Esophagus muscularis mucosa (tissue), 4 donors: ENCODE results near the gene LEKR1. TPM values are rescaled to one million over a fixed set of nuclear protein-coding genes. Genes with fewer than 3 reads are reported as not detected.

ENCODE experiments used
- DNase-seq: peaks from one replicate; pipeline ENCODE4 v3.0.0-alpha.2; 2017; ENCODE audit errors: extremely low spot score
- H3K27ac ChIP-seq, 4 donors: fragments of 200-600 bp; sonication (generic); replicated peaks in 1 of 4; 1 replicate in 3 of 4; 2 replicates in 1 of 4; pipeline ENCODE4 v1.5.1; 2016 to 2019; ENCODE audit warnings: mild to moderate bottlenecking in 1 of 4
- H3K27me3 ChIP-seq, 4 donors: fragments of 200-600 bp; sonication (generic); one replicate each; pipeline versions ENCODE4 v1.5.1 to v1.6.0; 2016 to 2019
- H3K36me3 ChIP-seq, 4 donors: fragments of 200-600 bp; sonication (generic); one replicate each; pipeline ENCODE4 v1.5.1; 2016 to 2019
- H3K4me1 ChIP-seq, 4 donors: fragments of 200-600 bp; sonication (generic); one replicate each; pipeline ENCODE4 v1.5.1; 2016 to 2019
- H3K4me3 ChIP-seq, 4 donors: fragments of 200-600 bp; sonication (generic); 1 replicate in 2 of 4; 2 replicates in 2 of 4; pipeline ENCODE4 v1.5.1; 2016 to 2019; ENCODE audit warnings: mild to moderate bottlenecking in 4 of 4, moderate library complexity in 1 of 4
- H3K9me3 ChIP-seq, 4 donors: fragments of 200-600 bp; sonication (generic); 1 replicate in 3 of 4; 2 replicates in 1 of 4; pipeline ENCODE4 v1.5.1; 2016 to 2019
- CTCF ChIP-seq, 3 experiments: fragments of 200-600 bp in 2 of 3; fragments of 450-650 bp in 1 of 3; sonication (generic) in 2 of 3; IDR thresholded peaks; one replicate each; pipeline ENCODE4 v1.5.1; 2017 to 2019; ENCODE audit warnings: antibody characterized with exemption in 3 of 3, mild to moderate bottlenecking in 2 of 3, moderate library complexity in 1 of 3
- EP300 ChIP-seq: sonication (generic); formaldehyde crosslinking; IDR thresholded peaks from one replicate; pipeline ENCODE4 v1.6.1; 2017; ENCODE audit warnings: antibody characterized with exemption
- POLR2A ChIP-seq: fragments of 450-650 bp; IDR thresholded peaks from one replicate; pipeline ENCODE4 v1.6.1; 2017; ENCODE audit warnings: antibody characterized with exemption, moderate library complexity, mild to moderate bottlenecking, low read depth
- POLR2AphosphoS5 ChIP-seq, 2 donors: sonication (generic); formaldehyde crosslinking; IDR thresholded peaks; one replicate each; pipeline ENCODE4 v1.6.1; 2017; ENCODE audit warnings: antibody characterized with exemption in 2 of 2
- WGBS: methylation state at CpG from one replicate; pipeline ENCODE4 v1.1.5; 2018; 5-methylcytosine and 5-hydroxymethylcytosine counted together
- intact Hi-C: fragments of 100-400 bp; cut with DNase I; formaldehyde crosslinking; loops from one replicate; pipeline ENCODE4 v1.15.1; 2023
- total RNA-seq, 4 donors: library from RNA; depleted of rRNA; stranded (reverse); fragments of >200 nt; gene quantifications; one replicate each; pipeline versions ENCODE4 v1.1.0 to v1.2.1, GENCODE V29; 2016

The LEKR1 gene
- total RNA-seq, 4 donors from 2014 or later = 0.11 to 1.2 (median 0.33) TPM; not detected in 1

DNA sequence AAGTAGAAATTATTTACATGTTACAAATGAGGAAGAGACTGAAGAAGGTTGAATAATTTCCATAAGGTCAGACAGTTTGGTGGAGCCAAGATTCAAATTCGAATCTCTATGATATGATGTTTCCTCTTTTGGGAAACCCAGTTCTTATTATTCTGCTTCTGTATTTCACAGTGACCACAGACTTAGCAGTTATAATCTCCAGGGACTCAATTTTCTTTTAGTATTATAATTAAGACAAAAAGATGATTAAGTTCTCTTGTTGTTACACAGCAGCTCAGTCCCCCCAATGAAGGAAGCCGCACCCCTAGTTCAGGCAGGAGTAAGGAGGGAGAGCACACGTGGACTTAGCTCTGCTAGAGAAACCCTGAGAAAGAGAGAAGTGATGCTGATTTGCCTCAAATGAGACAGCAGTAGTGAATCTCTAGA, 203.2 kb downstream of the LEKR1 start:
- H3K4me3 ChIP-seq = no peak overlapping the region
- WGBS = 85% methylated on average over 3 of the region's 3 CpGs
- no peaks in the 10 kb centered on the region for H3K9me3 ChIP-seq
- no peak overlapping the region for H3K27ac ChIP-seq
- H3K36me3 ChIP-seq = no peaks in the 10 kb centered on the region
- intact Hi-C loops = no loop called here
- DNase-seq = no peak
- TF ChIP-seq EP300 = no peak
- TF ChIP-seq POLR2AphosphoS5 (IDR thresholded peaks at IDR 0.05) = no peak
- TF ChIP-seq POLR2A = no peak
- no peak for TF ChIP-seq CTCF (IDR thresholded peaks at IDR 0.05)
- no peaks in the 10 kb centered on the region for H3K27me3 ChIP-seq
- H3K4me1 ChIP-seq = no peaks in the 10 kb centered on the region

DNA sequence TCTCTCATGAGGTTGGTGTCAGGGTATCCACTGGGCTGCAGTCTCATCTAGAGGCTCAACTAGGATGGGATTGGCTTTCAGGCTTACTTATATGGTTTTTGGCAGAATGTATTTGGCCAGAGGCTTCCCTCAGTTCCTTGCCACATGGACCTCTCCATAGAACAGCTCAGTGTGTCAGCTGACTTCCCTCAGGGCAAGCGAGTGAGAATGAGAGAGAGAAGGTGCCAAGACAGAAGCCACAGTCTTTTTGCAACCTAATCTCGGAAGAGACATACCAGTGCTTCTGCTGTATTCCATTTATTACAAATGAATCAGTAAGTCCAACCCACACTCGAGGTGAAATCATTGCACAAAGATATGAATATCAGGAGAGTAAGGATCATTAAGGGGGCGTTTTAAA, 204.6 kb downstream of the LEKR1 start:
- intact Hi-C loops = no loop called here
- no peak overlapping the region for H3K4me3 ChIP-seq
- no peak for DNase-seq
- no peaks in the 10 kb centered on the region for H3K4me1 ChIP-seq
- no peak overlapping the region for H3K27ac ChIP-seq
- peaks cover 0 to under 1% (median 0%) of the 10 kb centered on the region in 4 donors for H3K9me3 ChIP-seq
- H3K27me3 ChIP-seq = no peaks in the 10 kb centered on the region
- TF ChIP-seq EP300 (no peak), CTCF (IDR thresholded peaks at IDR 0.05) (no peak), POLR2A (no peak), POLR2AphosphoS5 (IDR thresholded peaks at IDR 0.05) (no peak)
- no peaks in the 10 kb centered on the region for H3K36me3 ChIP-seq
- WGBS = 72% methylated on average over 4 of the region's 4 CpGs

- intact Hi-C loops = no loop called here
- 89% methylated on average over 2 of the region's 2 CpGs for WGBS
Observed at GRCh38 chr3:157033001-157033400, 206.8 kb downstream of the LEKR1 start.

GRCh38 chr3:157040456-157040855, 214.3 kb downstream of the LEKR1 start:
- Histone ChIP-seq H3K4me1 (peaks cover 0 to 10% (median 2%) of the 10 kb centered on the region in 4 donors), H3K4me3 (no peak overlapping the region), H3K36me3 (no peaks in the 10 kb centered on the region), H3K27ac (no peak overlapping the region), H3K9me3 (peaks cover 0 to 9% (median 0%) of the 10 kb centered on the region in 4 donors), H3K27me3 (no peaks in the 10 kb centered on the region)
- intact Hi-C loops = no loop called here
- no peak for DNase-seq
- TF ChIP-seq CTCF (IDR thresholded peaks at IDR 0.05) (no peak), POLR2AphosphoS5 (IDR thresholded peaks at IDR 0.05) (no peak), POLR2A (no peak), EP300 (no peak)

More at GRCh38 chr3:157033001-157033400, 206.8 kb downstream of the LEKR1 start:
- TF ChIP-seq EP300 (no peak), CTCF (IDR thresholded peaks at IDR 0.05) (no peak), POLR2A (no peak), POLR2AphosphoS5 (IDR thresholded peaks at IDR 0.05) (no peak)
- no peaks in the 10 kb centered on the region for H3K36me3 ChIP-seq
- no peak overlapping the region for H3K4me3 ChIP-seq
- no peak overlapping the region for H3K27ac ChIP-seq
- H3K27me3 ChIP-seq = no peaks in the 10 kb centered on the region
- H3K9me3 ChIP-seq = peaks cover 0 to 9% (median 0%) of the 10 kb centered on the region in 4 donors
- DNase-seq = no peak
- no peaks in the 10 kb centered on the region for H3K4me1 ChIP-seq

- H3K27me3 ChIP-seq = no peaks in the 10 kb centered on the region
- no peak overlapping the region for H3K4me3 ChIP-seq
- peaks cover 0 to 10% (median 2%) of the 10 kb centered on the region in 4 donors for H3K4me1 ChIP-seq
- WGBS = 96% methylated on average over 2 of the region's 2 CpGs
- DNase-seq = no peak
- no peaks in the 10 kb centered on the region for H3K36me3 ChIP-seq
- no peak overlapping the region for H3K27ac ChIP-seq
- H3K9me3 ChIP-seq = no peaks in the 10 kb centered on the region
- intact Hi-C loops = no loop called here
- TF ChIP-seq POLR2A (no peak), CTCF (IDR thresholded peaks at IDR 0.05) (no peak), POLR2AphosphoS5 (IDR thresholded peaks at IDR 0.05) (no peak), EP300 (no peak)
Observed at GRCh38 chr3:157042226-157042625, 216.1 kb downstream of the LEKR1 start.
